ENCODE results near the gene SCLY. TPM values are rescaled to one million over a fixed set of nuclear protein-coding genes. Genes with fewer than 3 reads are reported as not detected.

The SCLY gene
- total and polyA plus RNA-seq, 2 of the 13 experiments (the other 11 are each of a cell fraction or from before 2014, with no cell fraction given), result 27.9 to 38.6 TPM

DNA sequence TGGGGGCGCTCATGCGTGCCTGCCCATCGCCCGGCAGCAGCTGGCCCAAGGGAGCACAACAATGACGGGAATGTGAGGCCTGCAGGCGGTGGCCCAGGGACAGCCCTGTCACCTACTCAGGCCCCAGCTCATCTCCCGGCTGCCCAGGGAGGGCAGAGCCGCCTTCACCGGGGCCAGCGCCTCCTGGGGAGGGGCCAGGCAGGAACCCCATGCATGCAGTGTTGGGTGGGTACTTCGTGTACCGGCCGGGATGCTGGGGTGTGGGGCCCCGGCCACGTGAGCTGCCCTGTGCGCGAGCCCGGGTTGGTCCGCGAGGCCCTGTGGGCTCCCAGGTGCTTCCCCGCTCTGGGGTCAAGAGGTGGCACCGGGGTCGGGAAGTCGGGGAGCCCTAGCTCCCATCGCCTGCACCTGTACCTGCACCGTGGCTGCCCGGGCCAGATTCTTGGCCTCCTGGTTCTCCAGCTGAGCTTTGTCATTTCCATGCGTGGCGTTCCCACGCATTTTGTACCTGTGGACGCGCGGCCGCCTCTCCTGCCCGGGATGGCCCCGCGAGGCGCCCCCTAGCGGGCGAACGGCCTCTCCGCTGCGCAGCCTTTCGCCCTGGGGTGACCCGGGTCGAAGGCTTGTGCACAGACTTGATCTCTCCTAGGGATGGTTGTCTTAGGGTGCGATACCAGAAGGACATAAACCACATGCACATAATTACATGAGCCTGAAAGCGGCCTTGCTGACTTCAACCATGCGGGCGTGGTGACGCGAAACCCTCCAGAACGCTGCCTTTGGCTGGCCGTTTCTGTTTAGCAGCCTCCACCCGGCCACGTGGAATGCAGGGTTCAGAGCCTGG, 78.6 kb downstream of the SCLY start:
- Histone ChIP-seq H3K9me3 (ENCODE audit: low read length) (no peaks in the 10 kb centered on the region), H2AFZ (ENCODE audit: low read length) (no peak overlapping the region), H3K4me2 (ENCODE audit: low read depth, low read length) (peak overlapping the region; percentile 62), H3K27me3 (ENCODE audit: control insufficient read depth in 1 of 2, insufficient read depth in 2 of 2, low read length in 2 of 2) (peaks cover 10 to 49% of the 10 kb centered on the region in 2 experiments; a peak in 4 of 5 replicates), H3K4me3 (replicated peaks in 1 of 3; ENCODE audit: insufficient read depth in 1 of 3, low read depth in 2 of 3, low read length in 3 of 3) (peak overlapping the region in 1 of 3 experiments; percentile 51; a peak in 1 of 6 replicates), H3K36me3 (replicated peaks in 1 of 2; ENCODE audit: control insufficient read depth in 1 of 2, insufficient read depth in 2 of 2, low read length in 2 of 2) (no peaks in the 10 kb centered on the region), H3K4me1 (ENCODE audit: insufficient read depth, low read length) (peaks cover 59% of the 10 kb centered on the region), H4K20me1 (ENCODE audit: insufficient read depth, low read length) (no peaks in the 10 kb centered on the region), H3K79me2 (ENCODE audit: insufficient read depth, low read length) (no peaks in the 10 kb centered on the region), H3K9ac (ENCODE audit: insufficient read depth, low read depth, low read length) (peak overlapping the region; percentile 36; the same call in 1 of the 2 replicates), H3K27ac (ENCODE audit: extremely low read length, insufficient read depth, low read length) (no peak overlapping the region)
- in situ Hi-C loops (cut with HindIII; ENCODE audit: extremely low pct_ligation_motif_present, low pct_unique_long_range_greater_than_20kb) (no loop called here), intact Hi-C loops (cut with micrococcal nuclease; ENCODE audit: unreplicated experiment) (loop anchor here (1.0 to 5.0 kb wide), 2 partner anchors 216 to 282 kb away; partner anchors contain the start of gene RAMP1)
- DNase-seq (ENCODE audit: low spot score), result no peak
- peak; percentile 36 for ATAC-seq
- no TSS peak for BruUV-seq (replicated peaks)
- 35% methylated on average over 29 of the region's 56 CpGs for WGBS (ENCODE audit: low lambda C conversion rate)
- no peak for FAIRE-seq
- POLR2A ChIA-PET, result no interaction called here
- CTCF ChIA-PET (ENCODE audit: low intra/inter-chr PET ratio, low total read pairs), result interaction anchor here (0.8 to 1.4 kb wide), 3 partner anchors 19 to 281 kb away, joined by 5 to 8 read pairs (median 6); no protein-coding TSS in a partner anchor
- TF ChIP-seq SRSF9 (IDR thresholded peaks at IDR 0.05; ENCODE audit: borderline replicate concordance, insufficient read depth, low read depth, low read length, poor library complexity, severe bottlenecking), result no peak
- TF ChIP-seq ZNF615 (CRISPR knock-in tag; IDR thresholded peaks at IDR 0.05; ENCODE audit: borderline replicate concordance), result no peak
- TF ChIP-seq KMT2A (CRISPR knock-in tag; IDR thresholded peaks at IDR 0.05), result 0 out of 2 replicates have a peak, but pooled peaks have one; percentile 44
- no peak for TF ChIP-seq ZBTB21 (CRISPR knock-in tag; IDR thresholded peaks at IDR 0.05)
- no peak for TF ChIP-seq ZNF552 (CRISPR knock-in tag; IDR thresholded peaks at IDR 0.05; ENCODE audit: borderline replicate concordance)
- TF ChIP-seq, protein P1, sequence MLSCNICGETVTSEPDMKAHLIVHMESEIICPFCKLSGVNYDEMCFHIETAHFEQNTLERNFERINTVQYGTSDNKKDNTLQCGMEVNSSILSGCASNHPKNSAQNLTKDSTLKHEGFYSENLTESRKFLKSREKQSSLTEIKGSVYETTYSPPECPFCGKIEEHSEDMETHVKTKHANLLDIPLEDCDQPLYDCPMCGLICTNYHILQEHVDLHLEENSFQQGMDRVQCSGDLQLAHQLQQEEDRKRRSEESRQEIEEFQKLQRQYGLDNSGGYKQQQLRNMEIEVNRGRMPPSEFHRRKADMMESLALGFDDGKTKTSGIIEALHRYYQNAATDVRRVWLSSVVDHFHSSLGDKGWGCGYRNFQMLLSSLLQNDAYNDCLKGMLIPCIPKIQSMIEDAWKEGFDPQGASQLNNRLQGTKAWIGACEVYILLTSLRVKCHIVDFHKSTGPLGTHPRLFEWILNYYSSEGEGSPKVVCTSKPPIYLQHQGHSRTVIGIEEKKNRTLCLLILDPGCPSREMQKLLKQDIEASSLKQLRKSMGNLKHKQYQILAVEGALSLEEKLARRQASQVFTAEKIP (CRISPR knock-in tag; IDR thresholded peaks at IDR 0.05; ENCODE audit: borderline replicate concordance), result no peak
- TF ChIP-seq, protein P2, sequence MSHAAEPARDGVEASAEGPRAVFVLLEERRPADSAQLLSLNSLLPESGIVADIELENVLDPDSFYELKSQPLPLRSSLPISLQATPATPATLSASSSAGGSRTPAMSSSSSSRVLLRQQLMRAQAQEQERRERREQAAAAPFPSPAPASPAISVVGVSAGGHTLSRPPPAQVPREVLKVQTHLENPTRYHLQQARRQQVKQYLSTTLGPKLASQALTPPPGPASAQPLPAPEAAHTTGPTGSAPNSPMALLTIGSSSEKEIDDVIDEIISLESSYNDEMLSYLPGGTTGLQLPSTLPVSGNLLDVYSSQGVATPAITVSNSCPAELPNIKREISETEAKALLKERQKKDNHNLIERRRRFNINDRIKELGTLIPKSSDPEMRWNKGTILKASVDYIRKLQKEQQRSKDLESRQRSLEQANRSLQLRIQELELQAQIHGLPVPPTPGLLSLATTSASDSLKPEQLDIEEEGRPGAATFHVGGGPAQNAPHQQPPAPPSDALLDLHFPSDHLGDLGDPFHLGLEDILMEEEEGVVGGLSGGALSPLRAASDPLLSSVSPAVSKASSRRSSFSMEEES (CRISPR knock-in tag; IDR thresholded peaks at IDR 0.05), result no peak
- 0 out of 2 replicates have a peak, but pooled peaks have one; percentile 54 for TF ChIP-seq IRX3 (CRISPR knock-in tag; IDR thresholded peaks at IDR 0.05; ENCODE audit: borderline replicate concordance, low read depth)
- TF ChIP-seq ZMYM4 (CRISPR knock-in tag; IDR thresholded peaks at IDR 0.05), result no peak
- TF ChIP-seq ZNF670 (CRISPR knock-in tag; IDR thresholded peaks at IDR 0.05; ENCODE audit: borderline replicate concordance), result no peak
- TF ChIP-seq SMARCC2 (IDR thresholded peaks at IDR 0.05), result no peak
- TF ChIP-seq ZNF432 (CRISPR knock-in tag; IDR thresholded peaks at IDR 0.05; ENCODE audit: borderline replicate concordance), result no peak
- no peak for TF ChIP-seq GPN1 (CRISPR knock-in tag; IDR thresholded peaks at IDR 0.05; ENCODE audit: borderline replicate concordance)
- TF ChIP-seq STAG1 (CRISPR knock-in tag; IDR thresholded peaks at IDR 0.05), result peak; percentile 55
- TF ChIP-seq ZNF230 (CRISPR knock-in tag; IDR thresholded peaks at IDR 0.05), result peak; percentile 73; the same call in 1 of the 2 replicates
- no peak for TF ChIP-seq SUZ12 (IDR thresholded peaks at IDR 0.05; ENCODE audit: low read depth, low read length)
- TF ChIP-seq, protein P3, sequence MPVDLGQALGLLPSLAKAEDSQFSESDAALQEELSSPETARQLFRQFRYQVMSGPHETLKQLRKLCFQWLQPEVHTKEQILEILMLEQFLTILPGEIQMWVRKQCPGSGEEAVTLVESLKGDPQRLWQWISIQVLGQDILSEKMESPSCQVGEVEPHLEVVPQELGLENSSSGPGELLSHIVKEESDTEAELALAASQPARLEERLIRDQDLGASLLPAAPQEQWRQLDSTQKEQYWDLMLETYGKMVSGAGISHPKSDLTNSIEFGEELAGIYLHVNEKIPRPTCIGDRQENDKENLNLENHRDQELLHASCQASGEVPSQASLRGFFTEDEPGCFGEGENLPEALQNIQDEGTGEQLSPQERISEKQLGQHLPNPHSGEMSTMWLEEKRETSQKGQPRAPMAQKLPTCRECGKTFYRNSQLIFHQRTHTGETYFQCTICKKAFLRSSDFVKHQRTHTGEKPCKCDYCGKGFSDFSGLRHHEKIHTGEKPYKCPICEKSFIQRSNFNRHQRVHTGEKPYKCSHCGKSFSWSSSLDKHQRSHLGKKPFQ (CRISPR knock-in tag; IDR thresholded peaks at IDR 0.05; ENCODE audit: insufficient replicate concordance), result no peak
- no peak for TF ChIP-seq ONECUT2 (CRISPR knock-in tag; IDR thresholded peaks at IDR 0.05)
- no peak for TF ChIP-seq ZIK1 (CRISPR knock-in tag; IDR thresholded peaks at IDR 0.05; ENCODE audit: borderline replicate concordance, low read depth)
